GM12873 (cell line): ENCODE results near the gene SFTPA1.

ENCODE experiments used
- TF ChIP-seq, protein P1 (sequence below): IDR thresholded peaks from 2 replicates; pipeline ENCODE4 v1.5.1; 2012; ENCODE audit warnings: low read depth, mild to moderate bottlenecking, moderate library complexity, low read length, control low read depth; ENCODE audit not compliant: insufficient read depth; ENCODE audit errors: missing control alignments

SFTPA1 gene

DNA sequence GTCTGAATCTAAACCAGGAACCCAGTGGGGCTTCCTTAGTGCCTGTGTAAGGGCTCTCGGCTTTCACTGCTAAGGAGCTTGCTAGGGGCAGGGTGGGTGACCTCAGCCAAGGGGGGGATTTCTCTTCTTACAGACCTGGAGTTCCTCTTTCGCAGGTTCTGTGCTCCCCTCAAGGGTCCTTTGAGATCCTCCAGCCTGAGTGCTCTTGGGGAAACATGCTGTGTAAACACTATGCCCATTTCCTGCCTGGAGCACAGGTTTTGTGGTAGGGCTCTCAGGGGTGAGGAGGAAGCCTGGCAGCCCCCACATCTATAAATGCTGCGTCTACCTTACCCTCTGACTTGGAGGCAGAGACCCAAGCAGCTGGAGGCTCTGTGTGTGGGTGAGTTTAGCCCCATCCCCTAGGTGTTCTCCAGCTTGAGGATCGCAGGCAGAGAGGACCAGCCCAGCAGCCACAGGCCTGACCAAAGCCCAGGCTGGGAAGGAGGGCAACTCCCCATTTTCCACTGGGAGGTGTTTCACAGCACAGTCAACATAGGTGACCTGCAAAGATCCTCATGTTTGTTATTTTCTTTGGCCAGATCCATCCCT is at the start of gene SFTPA1:
TSS of gene SFTPA1 (plus strand) at position 339 of the 591 bp plus-strand sequence. CDS start 887 bp downstream, outside the sequence.
- TF ChIP-seq, protein P1, sequence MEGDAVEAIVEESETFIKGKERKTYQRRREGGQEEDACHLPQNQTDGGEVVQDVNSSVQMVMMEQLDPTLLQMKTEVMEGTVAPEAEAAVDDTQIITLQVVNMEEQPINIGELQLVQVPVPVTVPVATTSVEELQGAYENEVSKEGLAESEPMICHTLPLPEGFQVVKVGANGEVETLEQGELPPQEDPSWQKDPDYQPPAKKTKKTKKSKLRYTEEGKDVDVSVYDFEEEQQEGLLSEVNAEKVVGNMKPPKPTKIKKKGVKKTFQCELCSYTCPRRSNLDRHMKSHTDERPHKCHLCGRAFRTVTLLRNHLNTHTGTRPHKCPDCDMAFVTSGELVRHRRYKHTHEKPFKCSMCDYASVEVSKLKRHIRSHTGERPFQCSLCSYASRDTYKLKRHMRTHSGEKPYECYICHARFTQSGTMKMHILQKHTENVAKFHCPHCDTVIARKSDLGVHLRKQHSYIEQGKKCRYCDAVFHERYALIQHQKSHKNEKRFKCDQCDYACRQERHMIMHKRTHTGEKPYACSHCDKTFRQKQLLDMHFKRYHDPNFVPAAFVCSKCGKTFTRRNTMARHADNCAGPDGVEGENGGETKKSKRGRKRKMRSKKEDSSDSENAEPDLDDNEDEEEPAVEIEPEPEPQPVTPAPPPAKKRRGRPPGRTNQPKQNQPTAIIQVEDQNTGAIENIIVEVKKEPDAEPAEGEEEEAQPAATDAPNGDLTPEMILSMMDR: no peak

DNA sequence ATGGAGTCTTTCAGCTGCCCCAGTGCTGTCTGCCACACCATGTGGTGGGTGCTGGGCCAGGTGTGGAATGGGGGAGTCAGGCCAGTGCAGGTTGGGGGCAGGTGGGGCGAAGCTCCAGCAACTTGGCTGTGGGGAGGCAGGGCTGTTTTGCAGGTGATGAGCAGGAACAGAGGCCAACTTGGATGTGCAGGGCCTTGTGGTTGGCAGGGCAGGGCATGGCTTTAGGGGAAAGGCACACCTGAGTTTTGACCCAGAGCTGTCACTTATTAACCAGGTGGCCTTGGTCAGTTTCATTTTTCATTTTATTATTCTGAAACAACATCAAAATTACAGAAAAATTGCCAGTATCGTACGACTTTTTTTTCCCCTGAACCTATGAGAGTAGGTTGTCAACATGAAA is 49.5 kb upstream of the SFTPA1 start:
- TF ChIP-seq, protein P1: no peak

DNA sequence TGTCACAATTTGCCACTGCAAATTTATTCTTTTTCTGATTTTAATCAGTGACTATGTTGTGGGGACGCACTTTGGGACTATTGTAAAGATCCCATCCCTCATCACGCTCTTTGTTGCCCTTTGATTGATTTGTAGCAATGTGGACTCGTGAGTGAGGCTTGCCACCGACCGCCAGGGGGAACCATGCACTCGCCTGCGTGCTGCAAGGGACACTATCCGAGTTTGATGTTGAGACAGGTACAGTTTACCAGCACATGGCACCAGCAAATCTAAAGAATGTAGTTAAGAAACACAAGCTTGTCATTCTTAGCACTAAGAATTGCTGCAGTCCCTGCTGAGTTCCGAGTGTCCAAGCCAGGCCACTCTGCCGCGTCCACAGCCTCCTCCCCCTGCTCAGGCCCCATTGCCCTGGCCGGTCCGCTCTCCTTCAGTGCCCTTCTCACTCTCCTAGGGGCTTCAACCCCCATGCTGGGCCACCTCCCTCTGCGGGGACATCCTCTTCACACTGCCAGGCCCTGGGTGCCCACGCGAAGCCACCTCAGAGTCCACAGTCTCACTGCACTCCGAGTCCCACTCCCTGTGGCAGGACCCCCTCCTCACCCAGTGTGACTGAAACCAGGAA is 48.5 kb upstream of the SFTPA1 start:
- TF ChIP-seq, protein P1: peak; percentile 93

DNA sequence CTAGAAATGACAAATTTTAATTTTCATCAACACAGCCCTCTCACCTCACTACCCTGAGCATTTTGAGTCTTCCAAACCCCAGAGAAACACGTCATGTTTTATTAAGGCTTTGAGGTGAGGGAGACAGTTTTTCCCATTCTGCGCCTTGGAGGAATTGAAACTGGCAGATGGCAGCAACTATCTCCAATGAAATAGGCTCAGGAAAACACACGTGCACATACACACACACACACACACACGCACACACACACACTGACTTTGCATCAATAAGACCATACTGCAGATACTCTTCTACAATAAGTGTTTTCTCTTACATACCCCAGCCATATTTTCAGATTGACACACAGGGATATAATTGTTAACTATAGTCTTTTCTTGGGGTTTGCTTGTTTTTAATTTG is 47.3 kb upstream of the SFTPA1 start:
- TF ChIP-seq, protein P1: no peak

DNA sequence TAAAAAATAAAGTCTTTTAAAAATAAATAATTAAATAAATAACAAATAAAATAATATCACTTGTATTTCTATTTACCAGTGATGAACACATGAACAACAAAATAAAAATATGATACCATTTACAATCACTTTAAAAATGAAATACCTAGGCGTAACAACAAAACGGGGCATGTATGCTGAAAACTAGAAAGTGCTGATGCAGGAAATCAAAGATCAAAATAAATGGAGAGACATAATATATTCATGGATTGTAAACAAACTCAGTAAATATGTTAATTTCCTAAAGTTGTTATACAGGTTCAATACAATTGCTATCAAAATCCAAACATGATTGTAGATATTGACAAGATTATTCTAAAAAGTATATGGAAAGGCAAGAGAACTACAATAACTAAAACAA is 31.4 kb upstream of the SFTPA1 start:
- TF ChIP-seq, protein P1: no peak

DNA sequence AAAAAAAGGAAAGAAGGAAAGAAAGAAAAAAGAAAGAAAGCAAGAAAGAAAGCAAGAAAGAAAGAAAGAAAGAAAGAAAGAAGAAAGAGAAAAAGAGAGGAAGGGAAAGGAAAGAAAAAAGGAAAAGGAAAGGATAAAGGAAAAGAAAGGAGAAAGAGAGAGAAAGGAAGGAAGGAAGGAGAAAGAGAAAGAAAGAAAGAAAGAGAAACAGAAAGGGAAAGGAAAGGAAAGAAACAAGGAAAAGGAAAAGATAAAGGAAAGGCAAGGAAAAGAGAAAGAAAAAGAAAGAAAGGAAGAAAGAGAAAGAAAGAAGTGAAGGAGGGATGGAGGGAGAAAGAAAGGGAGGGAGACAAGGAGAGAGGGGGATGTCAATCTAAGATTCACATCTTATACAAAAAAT is 29.7 kb upstream of the SFTPA1 start:
- TF ChIP-seq, protein P1: no peak

DNA sequence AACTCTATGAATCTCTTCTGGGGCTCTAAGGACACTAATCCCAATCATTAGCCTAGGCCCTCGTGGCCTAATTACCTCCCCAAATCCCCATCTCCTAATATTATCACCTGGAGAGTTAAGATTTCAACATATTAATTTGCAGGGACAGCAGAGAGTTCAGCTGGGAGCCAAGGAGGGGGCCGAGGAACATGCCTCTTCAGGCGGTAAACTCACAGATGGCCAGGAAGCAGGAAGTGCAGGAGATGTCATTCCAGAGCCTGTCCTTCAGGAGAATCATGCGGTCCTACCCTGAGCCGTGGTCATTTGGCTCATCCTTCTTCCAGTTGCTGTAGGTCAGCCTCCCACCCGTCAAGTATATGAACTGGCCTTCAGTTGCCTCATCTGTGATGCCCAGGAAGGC is 28.6 kb upstream of the SFTPA1 start:
- TF ChIP-seq, protein P1: no peak
